Aorta (tissue), 5 donors: ENCODE measurements around the gene DYRK1B. TPM values are rescaled to one million over a fixed set of nuclear protein-coding genes. Genes with fewer than 3 reads are reported as not detected.

Source experiments
- ATAC-seq: fragments of 200-7000 bp; cut with Tn5 transposase; one replicate; pipeline ENCODE4 v1.9.1; 2022; ENCODE audit warnings: moderate library complexity; ENCODE audit not compliant: low FRiP score
- DNase-seq, 2 donors: peaks; one replicate each; pipeline ENCODE4 v3.0.0-alpha.2; 2020
- H3K27ac ChIP-seq, 2 donors: one replicate each; pipeline ENCODE4 v1.5.1; 2013; ENCODE audit warnings: low read length in 2 of 2, mild to moderate bottlenecking in 2 of 2, moderate library complexity in 2 of 2, control low read depth in 1 of 2, inconsistent platforms in 1 of 2, low read depth in 1 of 2
- H3K27me3 ChIP-seq, 2 donors: one replicate each; pipeline ENCODE4 v1.6.1; 2013; ENCODE audit warnings: control low read depth in 1 of 2, low read length in 1 of 2, mild to moderate bottlenecking in 1 of 2, moderate library complexity in 1 of 2; ENCODE audit not compliant: insufficient read depth in 2 of 2, control insufficient read depth in 1 of 2
- H3K36me3 ChIP-seq, 2 donors: one replicate each; pipeline ENCODE4 v1.6.1; 2013; ENCODE audit warnings: control low read depth in 1 of 2, low read length in 1 of 2, mild to moderate bottlenecking in 1 of 2; ENCODE audit not compliant: insufficient read depth in 2 of 2, control insufficient read depth in 1 of 2
- H3K4me1 ChIP-seq, 2 donors: one replicate each; pipeline ENCODE4 v1.6.1; 2013; ENCODE audit warnings: low read length in 2 of 2, control low read depth in 1 of 2, mild to moderate bottlenecking in 1 of 2, moderate library complexity in 1 of 2; ENCODE audit not compliant: insufficient read depth in 2 of 2, control insufficient read depth in 1 of 2
- H3K4me3 ChIP-seq, 2 donors: one replicate each; pipeline ENCODE4 v1.5.1; 2013; ENCODE audit warnings: low read length in 2 of 2, control low read depth in 1 of 2, mild to moderate bottlenecking in 1 of 2
- H3K9me3 ChIP-seq: one replicate; pipeline ENCODE4 v1.6.1; 2013; ENCODE audit warnings: mild to moderate bottlenecking, low read length; ENCODE audit not compliant: control insufficient read depth
- WGBS, 2 donors: extraction: QIAGEN DNeasy Blood & Tissue Kit; methylation state at CpG; one replicate each; pipeline ENCODE4 v1.1.7; 2013; 5-methylcytosine and 5-hydroxymethylcytosine counted together
- intact Hi-C, 2 donors: fragments of 100-400 bp; cut with DNase I; formaldehyde crosslinking; loops; one replicate each; pipeline versions ENCODE4 v1.14.2 to v1.15.0; 2022
- polyA plus RNA-seq, 2 donors: library from polyadenylated mRNA; stranded (reverse); fragments of 200-250 nt; gene quantifications; one replicate each; pipeline ENCODE4 v1.2.3, GENCODE V29; 2013
- total RNA-seq, 2 donors: library from RNA; stranded (reverse); fragmentation: NEBNext Ultra II Directional; extraction: Animal tissue kit (Norgen Biotek cat#: 25700); gene quantifications; one replicate each; pipeline ENCODE4 v1.2.1, GENCODE V29; 2021
- donor health status: healthy with polysubstance abuse.
- donor health status: Bipolar disorder and iron deficiency.
- donor health status: DM: no; HTN: no; CAD: no.
- donor health status: DM: no; HTN: no; CAD: no.
- donor health status: DM: yes; HTN: yes; CAD: no.

Gene DYRK1B
- total and polyA plus RNA-seq, 4 donors = 4.3 to 17.5 (median 10.6) TPM

- Histone ChIP-seq H3K36me3 (peaks cover 0 to 2% of the 10 kb centered on the region in 2 donors), H3K27ac (no peak overlapping the region), H3K27me3 (no peaks in the 10 kb centered on the region), H3K4me1 (no peaks in the 10 kb centered on the region), H3K4me3 (no peak overlapping the region), H3K9me3 (no peaks in the 10 kb centered on the region)
- DNase-seq (no peak), ATAC-seq (no peak)
- intact Hi-C loops = no loop called here
- WGBS, 2 donors = 80 to 84% methylated on average over 15 to 17 of the region's 17 CpGs
These were observed 8.4 kb downstream of the DYRK1B start for GRCh38 chr19:39825531-39826076.

GRCh38 chr19:39825093-39825463, 8.9 kb downstream of the DYRK1B start:
- WGBS, 2 donors = 76 to 82% methylated on average over 11 of the region's 11 CpGs
- intact Hi-C loops = no loop called here
- H3K27ac ChIP-seq = no peak overlapping the region

DNA sequence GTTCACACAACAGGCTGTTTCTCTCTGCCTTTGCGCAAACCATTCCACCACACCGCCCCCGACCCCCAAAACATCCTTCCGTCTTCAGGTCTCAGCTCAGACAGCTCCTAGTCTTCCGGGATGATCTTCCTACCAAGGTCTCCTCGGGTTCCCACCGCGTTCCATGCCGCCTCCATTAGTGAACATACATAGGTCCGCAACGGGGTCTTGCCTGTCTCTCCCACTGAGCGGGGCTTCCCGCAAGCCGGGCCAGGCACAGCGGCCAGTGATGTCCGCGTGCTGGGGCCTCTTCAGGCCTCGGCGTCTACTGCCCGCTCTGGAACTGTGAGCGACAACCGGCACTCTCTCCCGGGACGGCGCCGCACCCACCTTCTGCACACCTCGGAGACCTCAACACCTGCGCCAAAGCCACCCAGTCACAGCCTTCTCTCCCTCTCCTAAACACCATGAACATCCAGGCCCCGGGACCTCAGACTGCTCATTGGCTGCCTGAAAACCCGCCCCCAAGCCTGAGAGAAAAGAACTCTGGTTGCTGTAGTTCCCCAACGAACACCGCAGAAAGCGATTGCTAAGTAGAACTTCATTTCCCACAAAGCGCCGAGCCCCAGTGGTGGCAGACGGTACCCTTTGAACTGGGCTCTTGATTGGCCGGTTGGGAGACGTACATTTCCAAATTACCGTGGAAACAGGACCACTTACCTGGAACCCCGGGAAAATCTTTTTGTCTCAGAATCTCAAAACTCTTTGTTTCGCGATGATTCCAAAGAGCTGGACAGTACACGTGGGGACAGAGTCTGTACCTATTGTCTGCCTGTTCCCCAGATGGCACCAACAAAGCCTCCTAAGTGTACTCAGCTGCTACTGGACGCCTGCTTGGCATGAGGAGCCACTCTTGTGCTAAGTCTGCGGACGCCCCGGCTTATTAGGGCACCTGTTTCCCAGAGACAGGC, 9.5 kb downstream of the DYRK1B start:
- ATAC-seq (peak; percentile 96), DNase-seq (peak; percentile 92 to 93)
- H3K27ac ChIP-seq = peak overlapping the region in 1 of 2 donors; percentile 0
- no peaks in the 10 kb centered on the region for H3K4me1 ChIP-seq
- peak overlapping the region; percentile 40 to 75 for H3K4me3 ChIP-seq
- no peaks in the 10 kb centered on the region for H3K9me3 ChIP-seq
- WGBS, 2 donors = 4 to 5% methylated on average over 47 of the region's 47 CpGs
- H3K36me3 ChIP-seq = no peaks in the 10 kb centered on the region
- H3K27me3 ChIP-seq = no peaks in the 10 kb centered on the region
- intact Hi-C loops = no loop called here

More at GRCh38 chr19:39825093-39825463, 8.9 kb downstream of the DYRK1B start:
- H3K4me1 ChIP-seq = no peaks in the 10 kb centered on the region
- H3K27me3 ChIP-seq = no peaks in the 10 kb centered on the region
- H3K9me3 ChIP-seq = no peaks in the 10 kb centered on the region
- no peak for ATAC-seq
- no peak overlapping the region for H3K4me3 ChIP-seq
- no peaks in the 10 kb centered on the region for H3K36me3 ChIP-seq
- no peak for DNase-seq

DNA sequence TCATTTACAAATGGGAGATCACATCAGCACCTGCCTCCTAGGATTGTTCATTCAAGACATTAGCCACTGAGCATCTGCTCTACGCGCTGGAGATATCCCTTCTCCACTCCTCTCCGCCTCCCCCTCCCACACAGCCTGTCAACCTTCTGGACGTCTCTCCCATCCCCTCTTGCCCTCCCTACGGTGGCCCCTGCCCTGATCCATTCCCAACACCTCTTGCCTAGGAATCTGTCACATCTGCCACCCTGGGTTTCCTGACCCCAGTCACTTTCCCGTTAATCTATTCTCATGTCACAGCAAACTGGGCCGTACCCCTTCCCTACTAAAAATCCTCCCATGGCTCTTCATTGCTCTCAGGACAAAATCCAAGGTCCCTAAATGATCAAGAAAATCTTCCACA, 10.3 kb downstream of the DYRK1B start:
- WGBS, 2 donors = 14 to 20% methylated on average over 7 of the region's 7 CpGs
- no peaks in the 10 kb centered on the region for H3K9me3 ChIP-seq
- H3K27me3 ChIP-seq = no peaks in the 10 kb centered on the region
- intact Hi-C loops = no loop called here
- no peaks in the 10 kb centered on the region for H3K4me1 ChIP-seq
- H3K36me3 ChIP-seq = no peaks in the 10 kb centered on the region
- DNase-seq = no peak
- ATAC-seq = no peak
- no peak overlapping the region for H3K27ac ChIP-seq
- H3K4me3 ChIP-seq = peak overlapping the region; percentile 40 to 75

GRCh38 chr19:39820696-39821095, 13.3 kb downstream of the DYRK1B start:
- H3K27me3 ChIP-seq = no peaks in the 10 kb centered on the region
- no peaks in the 10 kb centered on the region for H3K36me3 ChIP-seq
- DNase-seq (no peak), ATAC-seq (no peak)
- H3K27ac ChIP-seq = no peak overlapping the region
- H3K4me1 ChIP-seq = no peaks in the 10 kb centered on the region
- H3K9me3 ChIP-seq = no peaks in the 10 kb centered on the region
- no peak overlapping the region for H3K4me3 ChIP-seq
- 96% methylated on average over 6 of the region's 6 CpGs for WGBS, 2 donors
- intact Hi-C loops = no loop called here

DNA sequence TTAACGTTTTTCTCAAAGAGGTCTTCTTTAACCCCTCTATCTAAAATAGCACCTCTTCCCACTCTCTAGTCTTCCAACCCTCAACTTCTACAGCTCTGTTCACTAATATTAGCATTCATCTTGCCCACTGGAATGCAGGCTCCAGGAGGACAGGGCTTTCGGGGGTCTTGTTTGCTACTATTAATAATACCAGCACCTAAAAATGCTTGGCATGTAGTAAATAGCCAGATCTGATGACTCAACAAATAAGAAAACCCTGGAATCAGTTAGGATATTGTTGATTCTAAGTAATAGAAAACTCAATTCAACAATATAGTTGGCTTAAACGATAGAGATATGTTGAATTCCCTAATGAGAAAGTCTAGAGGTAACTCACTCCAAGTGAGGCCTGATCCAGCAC, 14.2 kb downstream of the DYRK1B start:
- H3K9me3 ChIP-seq = no peaks in the 10 kb centered on the region
- H3K27ac ChIP-seq = no peak overlapping the region
- 84 to 87% methylated on average over 3 of the region's 3 CpGs for WGBS, 2 donors
- no peak for DNase-seq
- no peaks in the 10 kb centered on the region for H3K36me3 ChIP-seq
- H3K27me3 ChIP-seq = no peaks in the 10 kb centered on the region
- intact Hi-C loops = no loop called here
- H3K4me3 ChIP-seq = no peak overlapping the region
- no peak for ATAC-seq
- no peaks in the 10 kb centered on the region for H3K4me1 ChIP-seq

DNA sequence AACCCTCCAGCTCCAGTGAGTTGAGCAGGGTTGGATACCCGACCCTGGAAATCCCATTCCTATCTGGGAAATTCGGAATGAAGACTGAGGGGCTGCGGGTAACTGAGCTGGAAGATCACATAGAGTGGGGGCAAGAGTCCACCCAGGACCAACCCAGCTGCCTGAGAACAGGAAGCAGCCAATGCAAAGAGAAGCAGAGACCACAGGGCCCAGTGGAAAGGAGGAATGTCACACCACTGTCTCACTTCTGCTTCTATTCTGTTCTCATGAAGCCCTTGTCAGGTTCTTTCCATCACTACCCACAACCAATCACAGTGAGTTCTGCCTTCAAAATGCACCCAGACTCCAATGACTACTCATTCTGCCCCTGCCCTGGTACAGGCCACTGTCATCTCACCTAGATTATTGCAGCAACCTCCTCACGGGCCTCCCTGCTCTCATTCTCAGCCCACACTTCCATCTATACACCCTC, 15.3 kb downstream of the DYRK1B start:
- Histone ChIP-seq H3K9me3 (no peaks in the 10 kb centered on the region), H3K4me1 (no peaks in the 10 kb centered on the region), H3K36me3 (no peaks in the 10 kb centered on the region), H3K27ac (no peak overlapping the region), H3K4me3 (no peak overlapping the region), H3K27me3 (no peaks in the 10 kb centered on the region)
- ATAC-seq (no peak), DNase-seq (no peak)
- WGBS, 2 donors = 86 to 93% methylated on average over 4 of the region's 4 CpGs
- intact Hi-C loops = no loop called here

DNA sequence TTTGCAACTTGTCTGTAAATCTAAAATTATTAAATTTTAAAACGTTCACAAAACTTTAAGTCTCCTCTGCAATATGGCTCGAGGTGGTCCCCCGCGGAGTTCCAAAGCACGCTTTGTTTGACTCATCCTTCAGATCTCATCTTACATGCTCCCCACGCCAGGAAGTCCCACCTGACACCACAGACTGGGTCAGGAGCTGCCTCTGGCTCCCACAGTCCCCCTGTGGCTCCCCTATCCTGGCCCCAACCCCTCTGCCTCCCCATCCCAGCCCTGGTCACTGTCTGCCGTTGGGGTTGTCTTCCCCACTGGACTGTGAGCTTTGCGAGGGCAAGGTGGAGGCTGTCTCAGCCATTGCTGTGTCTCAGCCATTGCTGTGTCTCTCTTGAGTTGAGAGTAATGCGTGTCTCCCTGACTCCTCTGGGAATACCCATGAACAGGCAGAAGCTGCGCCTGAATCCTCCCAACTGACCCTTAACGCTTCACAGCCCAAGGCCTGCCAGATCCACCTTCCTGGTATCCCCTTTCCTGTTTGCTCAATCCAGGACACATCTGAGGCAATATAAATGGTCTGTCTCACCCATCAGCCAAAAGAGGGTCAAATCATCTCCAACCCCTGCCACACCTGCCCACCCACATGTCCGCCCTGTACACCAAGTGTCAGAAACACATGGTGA, 15.9 kb downstream of the DYRK1B start:
- no peak for ATAC-seq
- Histone ChIP-seq H3K27ac (no peak overlapping the region), H3K36me3 (no peaks in the 10 kb centered on the region), H3K4me1 (no peaks in the 10 kb centered on the region), H3K9me3 (no peaks in the 10 kb centered on the region), H3K4me3 (no peak overlapping the region), H3K27me3 (no peaks in the 10 kb centered on the region)
- no peak for DNase-seq
- 89 to 93% methylated on average over 12 of the region's 12 CpGs for WGBS, 2 donors
- intact Hi-C loops = no loop called here
